Measurements from ENCODE around the gene TMX1.
A peak's percentile ranks its signal among the peaks of the same experiment; 100 is the strongest.
"Not testable (repeated sequence)": the region's sequence is repeated elsewhere in the genome, so short reads cannot be mapped to it uniquely, and the experiment has no call there.

TMX1 gene, protein sequence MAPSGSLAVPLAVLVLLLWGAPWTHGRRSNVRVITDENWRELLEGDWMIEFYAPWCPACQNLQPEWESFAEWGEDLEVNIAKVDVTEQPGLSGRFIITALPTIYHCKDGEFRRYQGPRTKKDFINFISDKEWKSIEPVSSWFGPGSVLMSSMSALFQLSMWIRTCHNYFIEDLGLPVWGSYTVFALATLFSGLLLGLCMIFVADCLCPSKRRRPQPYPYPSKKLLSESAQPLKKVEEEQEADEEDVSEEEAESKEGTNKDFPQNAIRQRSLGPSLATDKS

DNA sequence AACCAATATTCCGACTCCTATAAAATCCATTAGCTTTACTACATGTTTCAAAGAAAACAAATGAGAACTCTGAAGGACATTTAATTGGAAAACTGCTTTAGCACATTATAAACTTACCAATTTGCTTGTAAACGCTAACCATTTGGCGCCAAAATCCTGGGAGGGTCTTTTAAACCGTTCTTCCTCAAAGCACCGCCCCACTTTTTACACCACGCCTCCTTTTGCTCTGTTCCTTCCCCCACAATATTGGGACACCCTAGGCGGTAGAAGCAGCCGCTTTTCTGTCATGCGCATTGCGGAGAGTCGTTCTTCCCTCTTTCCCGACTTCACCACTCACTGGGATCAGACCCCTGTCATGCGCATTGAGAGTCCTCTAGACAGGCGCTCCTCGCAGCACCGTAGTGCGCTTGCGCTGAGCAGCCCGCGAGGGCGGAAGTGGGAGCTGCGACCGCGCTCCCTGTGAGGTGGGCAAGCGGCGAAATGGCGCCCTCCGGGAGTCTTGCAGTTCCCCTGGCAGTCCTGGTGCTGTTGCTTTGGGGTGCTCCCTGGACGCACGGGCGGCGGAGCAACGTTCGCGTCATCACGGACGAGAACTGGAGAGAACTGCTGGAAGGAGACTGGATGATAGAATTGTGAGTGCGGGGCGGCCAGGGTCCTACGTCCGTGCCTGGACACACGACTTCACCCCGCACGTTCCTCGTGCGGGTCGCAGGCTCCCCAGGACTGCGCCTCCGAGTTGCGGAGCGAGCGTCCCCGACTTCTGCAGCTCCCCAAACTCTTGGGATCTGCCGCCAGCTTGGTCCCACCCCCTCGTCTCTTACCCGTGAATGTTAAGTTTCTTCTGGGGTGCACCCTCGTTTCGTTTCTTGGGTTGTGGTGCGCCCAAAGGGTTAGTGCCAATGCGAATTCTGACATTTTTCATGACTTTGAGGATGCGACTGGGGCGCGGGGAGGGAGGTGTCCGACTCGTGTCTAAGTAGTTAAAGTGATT lies at the start of gene TMX1:
TSS of gene TMX1 (plus strand) at position 435 of the 991 bp plus-strand sequence. CDS start at position 481, 46 bp downstream.
- peak; percentile 92 for DNase-seq (ENCODE audit: low read depth)

DNA sequence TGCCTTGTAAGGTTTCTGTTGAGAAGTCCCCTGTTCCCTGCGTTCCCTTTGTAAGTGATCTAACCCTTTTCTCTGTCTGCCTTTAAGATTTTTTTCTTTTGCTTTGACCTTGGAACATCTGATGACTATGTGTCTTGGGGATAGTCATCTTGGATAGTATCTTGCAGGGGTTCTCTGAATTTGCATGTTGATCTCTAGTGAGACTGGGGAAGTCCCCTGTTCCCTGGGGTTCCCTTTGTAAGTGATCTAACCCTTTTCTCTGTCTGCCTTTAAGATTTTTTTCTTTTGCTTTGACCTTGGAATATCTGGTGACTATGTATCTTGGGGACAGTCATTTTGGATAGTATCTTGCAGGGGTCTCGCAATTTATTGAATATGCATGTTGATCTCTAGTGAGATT lies 38.2 kb upstream of the TMX1 start:
- DNase-seq (ENCODE audit: low read depth), result no peak

DNA sequence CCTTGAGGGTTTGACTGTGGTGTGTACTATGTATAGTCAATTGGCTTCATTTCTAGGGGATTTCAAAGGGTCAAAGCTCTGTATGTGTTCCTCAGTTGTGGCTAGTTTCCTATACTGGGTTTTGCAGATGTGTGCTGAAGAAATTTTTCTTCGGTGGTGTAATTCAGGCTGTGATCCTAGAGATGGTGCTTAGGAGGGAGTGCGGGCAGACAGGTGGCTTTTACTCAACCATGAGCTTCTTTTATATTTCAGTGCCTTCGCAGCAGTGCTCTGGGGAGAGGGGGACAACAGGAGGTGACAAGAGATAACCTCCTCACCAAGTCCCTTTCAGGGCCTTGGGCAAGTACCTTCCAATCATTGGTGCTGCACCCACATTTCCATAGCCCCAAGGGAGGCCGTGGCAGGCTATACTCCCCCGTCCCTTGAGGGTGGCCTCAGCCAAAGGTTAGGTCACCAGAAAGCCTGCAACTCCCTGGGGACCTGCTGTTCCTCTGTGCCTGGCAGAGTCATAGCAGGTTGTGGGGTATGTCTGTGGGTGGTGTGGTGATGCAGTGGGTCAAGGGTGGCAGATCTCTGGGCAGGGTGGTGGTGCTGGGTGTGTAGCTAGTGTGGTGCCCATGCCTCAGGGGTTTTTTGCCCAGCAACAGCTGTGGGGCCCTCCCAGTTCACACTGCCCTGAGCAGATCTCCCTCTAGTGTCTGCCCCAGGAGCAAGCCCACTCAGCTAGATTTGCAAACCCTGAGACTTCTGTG lies 37.0 kb upstream of the TMX1 start:
- DNase-seq (ENCODE audit: low read depth), result no peak

DNA sequence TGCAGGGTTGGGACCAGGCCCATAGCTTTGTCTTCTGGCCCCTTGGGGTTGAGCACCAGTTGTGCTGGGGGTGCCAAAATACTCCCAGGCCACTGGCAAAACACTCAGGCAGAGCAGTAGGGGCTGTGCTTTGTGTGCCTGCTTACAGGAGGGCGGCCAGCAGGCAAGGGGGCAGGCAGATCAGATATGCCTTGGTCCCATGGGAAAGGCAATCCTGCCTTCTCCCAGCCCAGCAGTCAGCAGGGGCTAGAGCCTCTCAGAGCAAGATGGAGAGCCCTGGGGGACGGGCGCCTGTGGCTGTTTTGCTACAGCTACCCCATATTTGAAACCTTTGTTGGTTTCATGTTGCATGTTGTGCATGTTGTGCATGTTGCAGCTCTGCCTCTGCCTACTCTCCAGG lies 36.2 kb upstream of the TMX1 start:
- no peak for DNase-seq (ENCODE audit: low read depth)

DNA sequence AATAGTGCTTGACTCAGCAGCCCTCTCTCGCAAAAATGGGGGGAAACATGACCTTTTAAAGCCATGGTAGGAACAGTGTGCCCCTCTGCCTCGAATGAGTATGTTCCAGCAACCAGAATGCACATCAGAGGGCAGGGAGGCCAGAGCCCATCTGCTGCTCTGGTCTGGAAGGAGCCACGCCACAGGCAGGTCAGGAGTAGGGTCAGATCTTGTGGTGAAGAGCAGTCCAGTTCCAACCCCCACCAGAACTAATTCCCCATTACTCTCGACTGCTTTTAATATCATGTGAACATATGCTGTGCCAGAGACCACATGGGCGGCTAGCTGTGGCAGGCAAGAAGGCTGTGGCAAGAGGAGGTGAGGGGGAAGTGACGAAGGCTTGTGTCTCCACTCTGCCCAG lies 34.6 kb upstream of the TMX1 start:
- DNase-seq (ENCODE audit: low read depth), result no peak

DNA sequence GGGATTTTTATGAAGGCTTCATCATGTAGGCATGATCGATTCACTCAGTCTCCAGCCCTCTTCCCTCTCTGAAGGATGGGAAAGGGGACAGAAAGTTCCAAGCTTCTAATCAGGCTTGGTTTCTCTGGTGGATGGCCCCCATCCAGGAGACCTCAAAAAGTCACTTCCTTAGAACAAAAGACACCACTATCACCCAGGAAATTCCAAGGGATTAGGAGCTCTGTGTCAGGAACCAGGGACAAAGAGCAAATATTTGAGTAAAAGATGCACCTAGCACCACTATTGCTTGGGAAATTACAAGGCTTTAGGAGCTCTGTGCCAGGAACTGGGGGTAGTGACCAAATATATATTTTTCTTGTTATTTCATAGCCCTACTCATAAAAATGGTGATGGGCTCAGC lies 33.6 kb upstream of the TMX1 start:
- DNase-seq (ENCODE audit: low read depth), result no peak

DNA sequence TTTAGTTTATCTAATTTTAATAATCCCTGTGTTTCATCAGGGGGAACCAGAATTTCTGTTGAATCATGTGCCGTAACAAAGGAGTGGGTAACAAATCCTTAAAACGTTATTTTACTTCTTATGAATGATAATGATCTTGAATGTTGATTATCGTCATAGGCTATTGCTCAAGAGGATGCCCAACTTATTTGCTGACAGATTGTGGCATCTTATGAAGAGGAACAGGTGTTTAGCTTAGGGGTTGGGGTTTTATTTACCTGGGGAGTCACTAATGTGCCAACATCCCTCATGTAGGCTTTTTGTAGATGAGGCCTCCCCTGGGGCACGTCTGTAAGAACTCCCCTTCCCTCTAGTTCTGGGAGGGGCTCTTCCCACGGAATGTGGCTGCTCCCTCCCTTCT lies 32.4 kb upstream of the TMX1 start:
- no peak for DNase-seq (ENCODE audit: low read depth)

DNA sequence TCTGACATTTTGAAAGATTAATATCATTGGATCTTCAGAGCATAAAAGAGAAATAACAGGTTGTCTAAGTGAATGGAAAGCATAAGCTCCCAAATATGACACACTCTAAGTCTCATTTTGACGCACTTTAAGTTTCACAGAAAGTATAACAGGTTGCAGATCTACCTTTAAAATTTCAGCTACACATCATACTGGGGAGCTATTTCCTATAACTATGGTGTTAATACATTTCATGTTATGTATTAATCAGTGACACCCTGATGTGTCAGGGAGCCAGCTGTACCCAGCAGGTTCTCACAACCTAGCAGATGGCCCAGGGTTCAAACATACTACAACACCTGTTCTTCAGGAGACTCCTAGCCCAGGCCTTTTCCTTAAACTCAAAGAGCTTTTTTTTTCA lies 31.1 kb upstream of the TMX1 start:
- no peak for DNase-seq (ENCODE audit: low read depth)

DNA sequence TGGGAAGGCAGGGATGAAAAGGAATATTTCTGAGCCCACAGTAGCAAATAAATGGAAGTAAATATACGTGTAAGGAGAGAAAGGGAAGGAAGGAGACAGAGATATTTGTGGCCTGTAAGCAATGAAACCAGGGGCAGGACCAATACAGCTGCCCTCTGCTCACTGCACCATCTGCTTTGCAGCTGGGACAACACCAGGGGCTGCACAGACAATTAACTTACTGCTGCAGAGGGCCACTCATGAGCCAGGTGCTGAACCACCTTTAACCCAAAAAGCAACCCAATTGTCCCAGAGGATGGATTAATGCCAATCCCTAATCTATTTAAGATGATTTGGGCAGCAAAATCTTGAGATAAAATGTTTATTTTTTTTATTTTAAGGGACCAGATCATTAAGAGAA lies 30.6 kb upstream of the TMX1 start:
- DNase-seq (ENCODE audit: low read depth), result no peak

DNA sequence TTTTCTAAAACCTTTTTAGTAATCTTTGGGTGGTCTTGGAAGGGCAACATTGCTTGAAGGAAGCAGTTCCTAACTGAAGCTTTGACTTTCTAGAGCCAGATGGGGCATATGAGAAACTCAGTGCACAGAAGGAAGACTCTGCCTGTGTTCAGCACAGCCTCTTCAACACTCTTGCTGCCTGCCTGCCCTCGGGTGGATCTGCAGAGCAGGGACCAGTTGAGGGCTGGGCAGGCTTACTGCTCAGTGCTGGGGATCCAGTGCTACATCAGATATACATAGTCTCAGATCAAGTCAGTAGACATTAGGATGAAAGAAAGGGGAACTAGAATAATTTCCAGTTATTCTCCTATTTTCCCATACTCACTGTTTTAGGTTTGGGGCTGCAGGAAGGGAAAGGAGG lies 29.5 kb upstream of the TMX1 start:
- no peak for DNase-seq (ENCODE audit: low read depth)

DNA sequence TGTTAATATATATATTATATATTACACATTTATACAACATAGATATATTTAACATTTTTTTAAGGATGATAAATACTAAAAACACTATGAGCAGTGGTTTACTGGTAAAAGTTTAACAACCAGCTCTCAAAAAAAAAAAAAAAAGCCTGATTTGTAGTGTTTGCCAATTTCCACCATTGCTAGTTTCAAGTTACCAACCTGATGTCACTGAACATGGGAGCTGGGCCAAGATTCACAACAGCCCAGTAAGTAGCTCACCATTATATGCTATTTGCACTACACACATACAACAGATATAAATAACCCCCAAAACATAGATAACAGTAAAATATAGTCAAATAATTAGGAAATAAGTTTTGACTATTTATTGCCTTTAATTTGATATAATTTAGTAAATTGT lies 28.9 kb upstream of the TMX1 start:
- DNase-seq (ENCODE audit: low read depth), result no peak

DNA sequence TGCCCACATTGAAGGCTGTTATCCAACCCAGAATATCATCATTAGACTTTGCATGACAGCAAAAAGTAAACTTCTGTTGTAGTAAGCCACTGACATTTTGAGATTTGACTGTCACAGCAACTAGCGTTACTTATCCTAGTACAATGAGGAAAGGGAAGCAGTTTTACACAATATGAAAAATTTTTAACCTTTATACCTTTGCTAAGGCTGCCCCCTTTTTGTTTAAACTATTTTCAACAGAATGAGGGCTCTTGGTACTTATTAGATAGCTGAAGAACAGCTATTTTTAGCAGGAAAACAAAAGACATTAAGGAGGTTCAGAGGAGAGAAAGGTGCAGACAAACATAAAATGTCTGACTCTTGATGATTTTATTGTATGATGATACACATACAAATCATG lies 23.4 kb upstream of the TMX1 start:
- no peak for DNase-seq (ENCODE audit: low read depth)

DNA sequence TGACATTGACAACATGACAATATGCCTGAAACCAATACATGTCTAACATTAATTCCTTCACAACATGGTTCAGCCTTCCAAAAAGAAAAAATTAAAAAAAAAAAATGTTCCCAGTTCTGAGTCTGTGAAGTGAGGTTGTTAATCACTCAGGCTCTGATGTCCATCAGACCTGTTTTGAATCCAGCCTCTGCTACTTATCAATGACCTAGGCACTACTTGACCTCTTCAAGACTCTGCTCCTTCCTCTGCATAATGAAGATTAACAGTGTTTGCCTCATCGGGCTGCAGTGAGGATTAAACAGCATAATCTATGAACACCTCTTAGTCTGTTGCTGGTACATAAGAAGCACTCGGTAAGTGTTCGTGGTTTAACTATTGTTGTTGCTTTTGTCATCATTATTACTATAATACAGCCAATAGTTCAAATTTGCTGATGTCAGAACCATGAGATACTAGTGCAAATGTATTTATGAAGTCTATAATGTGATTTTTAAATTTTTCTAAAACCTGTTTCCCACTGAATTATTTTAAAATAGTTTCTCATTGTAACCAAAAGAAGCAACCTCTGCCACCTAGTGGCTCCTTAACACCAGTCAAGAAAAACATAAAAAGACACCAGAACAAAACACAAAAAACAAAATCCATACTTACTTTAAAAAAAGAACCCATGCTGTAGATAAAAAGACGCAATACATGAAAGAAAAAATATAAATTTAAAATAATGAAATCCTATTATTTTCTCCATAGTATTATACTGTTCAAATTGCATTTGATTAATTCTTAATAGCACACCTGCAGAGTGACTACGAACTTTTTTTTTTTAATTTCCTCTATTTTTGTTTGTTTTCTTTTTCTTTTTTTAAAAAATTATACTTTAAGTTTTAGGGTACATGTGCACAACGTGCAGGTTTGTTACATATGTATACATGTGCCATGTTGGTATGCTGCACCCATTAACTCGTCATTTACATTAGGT lies 20.3 kb upstream of the TMX1 start:
- DNase-seq (ENCODE audit: low read depth), result no peak

DNA sequence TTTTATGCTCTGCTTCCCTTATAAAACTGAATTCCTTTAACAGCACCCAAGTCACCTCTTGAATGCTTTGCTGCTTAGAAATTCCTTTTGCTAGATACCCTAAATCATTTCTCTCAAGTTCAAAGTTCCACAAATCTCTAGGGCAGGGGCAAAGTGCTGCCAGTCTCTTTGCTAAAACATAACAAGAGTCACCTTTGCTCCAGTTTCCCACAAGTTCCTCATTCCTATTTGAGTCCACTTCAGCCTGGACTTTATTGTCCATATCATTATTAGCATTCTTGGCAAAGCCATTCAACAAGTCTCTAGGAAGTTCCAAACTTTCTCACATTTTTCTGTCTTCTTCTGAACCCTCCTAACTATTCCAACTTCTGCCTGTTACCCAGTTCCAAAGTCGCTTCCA lies 16.6 kb upstream of the TMX1 start:
- not testable (repeated sequence) for DNase-seq (ENCODE audit: low read depth)

DNA sequence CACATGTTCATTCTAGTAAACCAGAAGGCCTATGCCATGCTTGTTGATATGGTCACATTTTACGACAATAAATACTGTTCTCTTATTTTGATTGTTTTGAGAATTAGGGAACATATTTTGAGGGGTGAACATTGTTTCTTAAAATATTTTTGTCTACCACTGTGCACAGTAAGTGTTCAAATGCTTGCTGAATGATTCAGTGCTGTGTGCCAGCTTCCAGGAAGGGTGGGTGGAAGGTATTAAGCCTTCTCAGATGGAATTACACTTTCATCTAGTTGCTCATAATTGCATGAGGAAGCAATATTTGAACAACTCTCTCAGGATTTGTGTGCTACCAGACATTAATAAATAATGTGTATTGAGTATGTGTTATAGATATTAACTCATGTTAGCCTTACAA lies 15.5 kb upstream of the TMX1 start:
- no peak for DNase-seq (ENCODE audit: low read depth)

DNA sequence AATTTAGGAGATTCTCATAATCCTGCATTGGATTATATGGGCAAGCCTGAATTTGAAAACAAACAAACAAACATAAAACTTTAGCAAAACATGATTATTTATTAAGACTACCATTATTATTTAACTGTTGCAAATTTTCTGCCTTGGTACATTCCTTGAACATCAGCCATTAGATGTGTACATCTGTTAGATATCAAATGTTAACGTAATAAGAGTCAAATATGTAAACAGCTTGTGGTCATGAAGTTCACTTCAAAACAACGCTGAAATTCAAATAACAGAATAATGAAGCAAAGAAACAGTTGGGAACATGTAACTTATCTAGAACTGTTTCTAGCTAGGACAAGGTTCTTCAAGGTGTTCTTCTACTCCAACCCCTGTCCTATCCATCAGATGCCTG lies 14.3 kb upstream of the TMX1 start:
- DNase-seq (ENCODE audit: low read depth), result no peak

DNA sequence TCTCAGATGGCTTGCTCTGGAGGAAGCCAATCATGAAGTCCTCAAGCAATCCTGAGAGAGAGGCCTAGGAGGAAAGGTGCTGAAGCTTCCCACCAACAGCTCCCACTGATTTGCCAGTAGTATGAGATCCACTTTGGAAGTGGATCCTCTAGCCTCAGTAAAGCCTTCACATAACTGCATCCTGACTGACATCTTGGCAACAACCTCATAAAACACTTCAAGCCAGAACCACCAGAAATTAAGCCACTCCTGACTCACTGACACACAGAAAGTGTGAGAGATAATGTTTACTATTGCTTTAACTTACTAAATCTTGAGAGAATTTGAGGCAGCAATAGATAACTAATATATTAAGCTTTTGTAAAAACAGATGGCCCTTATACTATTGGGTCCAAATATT lies 11.7 kb upstream of the TMX1 start:
- DNase-seq (ENCODE audit: low read depth), result no peak

DNA sequence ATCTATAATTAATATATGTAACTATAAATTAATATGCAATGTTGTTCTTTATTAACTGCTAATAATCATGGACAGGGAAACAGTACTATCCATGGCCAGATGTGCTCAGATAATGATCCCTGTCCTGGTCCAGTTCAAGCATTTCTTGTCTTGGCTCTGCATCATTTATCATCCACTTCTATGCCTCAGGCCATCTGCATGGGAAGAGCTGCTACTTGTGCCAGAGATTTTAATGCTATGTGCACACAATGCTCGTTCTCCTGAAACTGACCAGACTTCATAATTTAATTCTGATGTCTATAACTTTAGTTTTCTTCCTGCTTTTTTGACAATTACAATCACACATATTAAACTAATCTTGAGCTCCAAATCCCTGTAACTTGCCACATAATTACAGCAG lies 11.2 kb upstream of the TMX1 start:
- no peak for DNase-seq (ENCODE audit: low read depth)

DNA sequence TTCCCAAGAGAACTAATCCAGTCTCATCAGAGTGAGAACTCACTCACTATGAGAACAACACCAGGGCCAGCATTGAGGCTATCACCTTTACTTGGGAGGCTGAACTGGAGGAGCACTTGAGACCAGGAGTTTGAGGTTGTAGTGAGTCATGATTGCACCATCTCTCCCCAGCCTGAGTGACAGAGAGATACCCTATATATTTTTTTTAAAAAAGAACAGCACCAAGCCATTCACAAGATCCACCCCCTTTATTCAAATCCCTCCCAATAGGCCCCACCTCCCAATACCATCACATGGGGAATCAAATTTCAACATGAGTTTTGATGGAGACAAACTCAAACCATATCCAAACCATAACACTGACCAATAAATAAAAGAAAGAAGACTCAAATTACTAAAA lies 3.7 kb upstream of the TMX1 start:
- DNase-seq (ENCODE audit: low read depth), result no peak

DNA sequence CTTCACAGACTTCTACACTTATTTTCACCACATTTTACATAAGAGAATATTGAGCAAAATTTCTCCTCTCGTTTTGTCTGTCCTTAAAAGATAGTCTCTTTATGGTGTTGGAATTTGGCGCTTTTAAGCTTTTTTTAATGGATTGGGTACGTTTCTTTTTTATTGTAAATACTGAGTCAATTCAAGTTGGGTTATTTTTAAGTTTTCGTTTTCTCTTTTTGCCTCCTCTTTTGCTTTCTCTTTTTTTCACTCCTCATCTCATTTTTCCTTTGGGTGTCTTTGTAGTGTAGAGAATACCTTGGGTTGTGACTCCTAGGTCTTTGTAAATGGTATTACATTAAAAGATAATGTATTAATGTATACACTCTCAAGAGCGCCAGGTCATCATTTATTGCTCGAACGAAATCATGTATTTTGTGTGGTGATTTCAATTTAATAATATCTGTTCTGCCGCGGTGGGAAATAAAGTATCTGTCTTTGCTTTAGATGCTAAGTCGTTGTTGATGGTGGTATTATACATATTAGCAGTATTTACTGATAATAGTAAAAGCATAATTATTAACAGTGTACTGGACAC lies 845 bp downstream of the TMX1 start:
- DNase-seq (ENCODE audit: low read depth), result no peak

All from activated T-cell treated with anti-CD3 and anti-CD28 coated beads for 24 hours (primary cell).